HCT116 (cell line): Measurements from ENCODE around the gene KREMEN2.
A peak's percentile ranks its signal among the peaks of the same experiment; 100 is the strongest.

Experiments
- ELF1 ChIP-seq: IDR thresholded peaks from 2 replicates; pipeline ENCODE4 v1.6.1; 2012; ENCODE audit warnings: low read depth, borderline replicate concordance
- EZH2 ChIP-seq: fragments of 200-600 bp; sonication (generic); IDR thresholded peaks from 2 replicates; pipeline ENCODE4 v1.6.1; 2017; ENCODE audit warnings: antibody characterized with exemption, mixed run types
- EZH2phosphoT487 ChIP-seq: fragments of 200-600 bp; IDR thresholded peaks from 2 replicates; pipeline ENCODE4 v1.6.1; 2018; ENCODE audit warnings: antibody characterized with exemption, borderline replicate concordance
- POLR2A ChIP-seq: IDR thresholded peaks from 2 replicates; pipeline ENCODE4 v1.7.0; 2011; ENCODE audit warnings: borderline replicate concordance; ENCODE audit not compliant: insufficient read depth, insufficient read length; ENCODE audit errors: extremely low read depth
- POLR2AphosphoS5 ChIP-seq: IDR thresholded peaks from 2 replicates; pipeline ENCODE4 v1.6.1; 2011; ENCODE audit warnings: mild to moderate bottlenecking, low read depth, low read length, moderate library complexity
- RAD21 ChIP-seq: IDR thresholded peaks from 2 replicates; pipeline ENCODE4 v1.6.1; 2012; ENCODE audit warnings: low read depth, mild to moderate bottlenecking
- SIN3A ChIP-seq: IDR thresholded peaks from 2 replicates; pipeline ENCODE4 v1.6.1; 2012; ENCODE audit warnings: low read depth
- SRF ChIP-seq: IDR thresholded peaks from 2 replicates; pipeline ENCODE4 v1.6.1; 2012; ENCODE audit warnings: low read depth
- YY1 ChIP-seq: IDR thresholded peaks from 2 replicates; pipeline ENCODE4 v1.6.1; 2011; ENCODE audit warnings: low read length, low read depth, moderate library complexity, mild to moderate bottlenecking; ENCODE audit not compliant: insufficient replicate concordance; ENCODE audit errors: extremely low read depth
- TF ChIP-seq, protein P1 (sequence below), 3 experiments: fragments of 200-600 bp in 1 of 3; sonication (generic) in 1 of 3; IDR thresholded peaks in 2 of 3; conservative IDR thresholded peaks in 1 of 3; 2 replicates each; pipeline ENCODE4 v1.5.1; 2012 to 2017; ENCODE audit warnings: low read depth in 2 of 3, low read length in 2 of 3, antibody characterized with exemption in 1 of 3, borderline replicate concordance in 1 of 3, control low read depth in 1 of 3, mild to moderate bottlenecking in 1 of 3, mixed read lengths in 1 of 3, mixed run types in 1 of 3, moderate library complexity in 1 of 3; ENCODE audit not compliant: insufficient read depth in 1 of 3
- TF ChIP-seq, protein P2 (sequence below): IDR thresholded peaks from 2 replicates; pipeline ENCODE4 v1.6.1; 2012
- TF ChIP-seq, protein P3 (sequence below): IDR thresholded peaks from 2 replicates; pipeline ENCODE4 v1.6.1; 2012

DNA sequence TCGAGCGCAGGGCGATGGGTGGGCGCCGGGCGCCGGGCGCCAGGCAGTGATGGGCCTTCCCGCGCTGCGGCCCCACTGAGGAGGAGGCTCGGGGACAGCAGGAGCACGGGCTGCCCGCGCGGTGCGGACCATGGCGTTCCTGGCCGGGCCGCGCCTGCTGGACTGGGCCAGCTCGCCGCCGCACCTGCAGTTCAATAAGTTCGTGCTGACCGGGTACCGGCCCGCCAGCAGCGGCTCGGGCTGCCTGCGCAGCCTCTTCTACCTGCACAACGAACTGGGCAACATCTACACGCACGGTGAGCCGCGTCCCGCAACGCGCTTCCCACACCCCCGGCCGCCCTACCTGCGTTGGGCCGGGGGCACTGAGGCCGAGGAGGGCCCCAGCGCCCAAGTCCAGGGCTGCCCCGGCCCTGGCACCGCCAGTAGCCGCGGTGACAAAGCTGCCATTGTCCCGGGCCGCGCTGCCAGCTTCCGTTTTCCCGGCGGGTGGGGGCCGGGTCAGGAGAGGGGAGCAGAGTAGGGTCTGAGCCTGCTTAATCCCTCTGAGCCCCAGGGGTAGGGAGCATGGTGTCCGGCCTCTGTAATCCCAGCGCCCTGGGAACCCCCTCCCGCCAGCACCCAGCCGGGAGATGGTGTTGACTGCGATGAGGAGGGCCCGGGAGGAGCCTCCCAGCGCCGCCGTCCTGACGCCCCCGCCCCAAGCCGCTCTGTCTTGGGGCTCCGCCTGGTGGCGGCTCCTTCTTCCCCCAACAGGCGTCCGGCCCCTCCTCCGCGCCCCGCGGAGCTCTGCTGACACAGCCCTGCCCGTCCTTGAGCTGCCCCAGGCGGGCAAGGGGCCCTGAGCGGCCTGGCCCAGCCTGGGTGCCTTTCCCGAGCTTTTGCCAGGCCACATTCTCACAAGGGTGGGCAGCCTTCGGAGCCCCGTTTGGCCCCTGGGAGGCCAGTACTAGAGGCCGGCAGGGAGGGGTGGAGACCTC is 5.8 kb downstream of the KREMEN2 start:
- no peak for TF ChIP-seq SRF
- TF ChIP-seq ELF1: no peak
- TF ChIP-seq EZH2phosphoT487: no peak
- TF ChIP-seq, protein P1, sequence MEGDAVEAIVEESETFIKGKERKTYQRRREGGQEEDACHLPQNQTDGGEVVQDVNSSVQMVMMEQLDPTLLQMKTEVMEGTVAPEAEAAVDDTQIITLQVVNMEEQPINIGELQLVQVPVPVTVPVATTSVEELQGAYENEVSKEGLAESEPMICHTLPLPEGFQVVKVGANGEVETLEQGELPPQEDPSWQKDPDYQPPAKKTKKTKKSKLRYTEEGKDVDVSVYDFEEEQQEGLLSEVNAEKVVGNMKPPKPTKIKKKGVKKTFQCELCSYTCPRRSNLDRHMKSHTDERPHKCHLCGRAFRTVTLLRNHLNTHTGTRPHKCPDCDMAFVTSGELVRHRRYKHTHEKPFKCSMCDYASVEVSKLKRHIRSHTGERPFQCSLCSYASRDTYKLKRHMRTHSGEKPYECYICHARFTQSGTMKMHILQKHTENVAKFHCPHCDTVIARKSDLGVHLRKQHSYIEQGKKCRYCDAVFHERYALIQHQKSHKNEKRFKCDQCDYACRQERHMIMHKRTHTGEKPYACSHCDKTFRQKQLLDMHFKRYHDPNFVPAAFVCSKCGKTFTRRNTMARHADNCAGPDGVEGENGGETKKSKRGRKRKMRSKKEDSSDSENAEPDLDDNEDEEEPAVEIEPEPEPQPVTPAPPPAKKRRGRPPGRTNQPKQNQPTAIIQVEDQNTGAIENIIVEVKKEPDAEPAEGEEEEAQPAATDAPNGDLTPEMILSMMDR (IDR thresholded peaks at IDR 0.05 in 2 of 3, conservative IDR thresholded peaks at IDR 0.05 in 1 of 3; ENCODE audit: borderline replicate concordance in 1 of 3, insufficient read depth in 1 of 3, low read depth in 2 of 3, low read length in 2 of 3): peak in 2 of 3 experiments; percentile 53 to 64; a peak in 4 of 6 replicates
- TF ChIP-seq POLR2A: no peak
- no peak for TF ChIP-seq RAD21
- peak; percentile 77 for TF ChIP-seq POLR2AphosphoS5
- no peak for TF ChIP-seq EZH2
- no peak for TF ChIP-seq SIN3A
- TF ChIP-seq, protein P2, sequence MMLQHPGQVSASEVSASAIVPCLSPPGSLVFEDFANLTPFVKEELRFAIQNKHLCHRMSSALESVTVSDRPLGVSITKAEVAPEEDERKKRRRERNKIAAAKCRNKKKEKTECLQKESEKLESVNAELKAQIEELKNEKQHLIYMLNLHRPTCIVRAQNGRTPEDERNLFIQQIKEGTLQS: no peak
- TF ChIP-seq, protein P3, sequence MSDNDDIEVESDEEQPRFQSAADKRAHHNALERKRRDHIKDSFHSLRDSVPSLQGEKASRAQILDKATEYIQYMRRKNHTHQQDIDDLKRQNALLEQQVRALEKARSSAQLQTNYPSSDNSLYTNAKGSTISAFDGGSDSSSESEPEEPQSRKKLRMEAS: no peak
- no peak for TF ChIP-seq YY1
